ENCODE measurements around the gene C5AR1.

- TF ChIP-seq TAF1 (IDR thresholded peaks at IDR 0.05; ENCODE audit: borderline replicate concordance, low read depth, low read length) (no peak), POLR2A (IDR thresholded peaks at IDR 0.05; ENCODE audit: low read depth, low read length) (no peak), POLR2AphosphoS5 (IDR thresholded peaks at IDR 0.05; ENCODE audit: low read depth, low read length) (no peak)
These were observed 4.3 kb upstream of the C5AR1 start for GRCh38 chr19:47305309-47305751.
